ENCODE results near the gene MPRIP.

Gene MPRIP

DNA sequence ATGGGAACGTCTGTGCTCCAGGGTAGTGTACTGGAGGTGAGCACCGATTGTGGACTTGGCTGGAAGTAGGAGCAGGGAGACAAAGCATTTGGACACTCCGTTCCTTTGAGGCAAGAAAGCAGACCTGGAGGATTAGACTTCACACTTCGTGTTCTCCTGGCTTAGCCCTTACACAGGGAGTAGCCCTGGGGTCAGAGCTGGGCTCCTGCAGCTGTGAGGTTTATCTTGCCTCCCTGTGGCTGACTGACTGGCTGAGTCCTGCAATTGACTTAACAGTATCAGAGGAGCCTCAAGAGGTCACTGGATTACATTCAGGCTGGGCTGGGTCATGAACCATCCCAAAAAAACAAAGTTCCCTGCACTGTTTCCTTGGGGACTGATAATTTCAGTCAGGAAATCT, 37.1 kb downstream of the MPRIP start:
- TF ChIP-seq, protein P1, sequence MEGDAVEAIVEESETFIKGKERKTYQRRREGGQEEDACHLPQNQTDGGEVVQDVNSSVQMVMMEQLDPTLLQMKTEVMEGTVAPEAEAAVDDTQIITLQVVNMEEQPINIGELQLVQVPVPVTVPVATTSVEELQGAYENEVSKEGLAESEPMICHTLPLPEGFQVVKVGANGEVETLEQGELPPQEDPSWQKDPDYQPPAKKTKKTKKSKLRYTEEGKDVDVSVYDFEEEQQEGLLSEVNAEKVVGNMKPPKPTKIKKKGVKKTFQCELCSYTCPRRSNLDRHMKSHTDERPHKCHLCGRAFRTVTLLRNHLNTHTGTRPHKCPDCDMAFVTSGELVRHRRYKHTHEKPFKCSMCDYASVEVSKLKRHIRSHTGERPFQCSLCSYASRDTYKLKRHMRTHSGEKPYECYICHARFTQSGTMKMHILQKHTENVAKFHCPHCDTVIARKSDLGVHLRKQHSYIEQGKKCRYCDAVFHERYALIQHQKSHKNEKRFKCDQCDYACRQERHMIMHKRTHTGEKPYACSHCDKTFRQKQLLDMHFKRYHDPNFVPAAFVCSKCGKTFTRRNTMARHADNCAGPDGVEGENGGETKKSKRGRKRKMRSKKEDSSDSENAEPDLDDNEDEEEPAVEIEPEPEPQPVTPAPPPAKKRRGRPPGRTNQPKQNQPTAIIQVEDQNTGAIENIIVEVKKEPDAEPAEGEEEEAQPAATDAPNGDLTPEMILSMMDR (conservative IDR thresholded peaks at IDR 0.05; ENCODE audit: low read length), result no peak
- no peak for DNase-seq (ENCODE audit: low read depth)
- no peak overlapping the region for H3K4me3 ChIP-seq (ENCODE audit: low read length)

DNA sequence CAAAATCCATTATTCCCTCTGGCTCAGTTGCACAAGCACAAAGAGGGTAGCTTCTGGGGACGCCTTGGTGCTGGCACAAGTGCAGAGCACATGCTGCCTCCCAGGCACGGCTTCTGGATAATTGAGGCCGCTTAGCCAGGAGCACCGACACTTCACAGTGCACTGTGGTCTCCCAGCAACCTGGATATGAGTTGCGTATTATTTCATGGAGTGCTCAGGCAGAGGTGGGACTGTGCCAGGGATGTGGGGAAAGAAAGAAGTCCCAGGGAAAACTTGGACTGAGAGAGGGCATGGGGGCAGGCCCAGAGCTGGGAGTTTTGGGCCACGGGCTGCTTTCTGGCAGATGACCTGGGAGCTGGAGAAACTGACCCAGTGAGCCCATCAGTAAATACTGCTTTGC, 37.5 kb downstream of the MPRIP start:
- TF ChIP-seq, protein P1 (conservative IDR thresholded peaks at IDR 0.05; ENCODE audit: low read length), result no peak
- peak; percentile 42 for DNase-seq (ENCODE audit: low read depth)
- no peak overlapping the region for H3K4me3 ChIP-seq (ENCODE audit: low read length)

DNA sequence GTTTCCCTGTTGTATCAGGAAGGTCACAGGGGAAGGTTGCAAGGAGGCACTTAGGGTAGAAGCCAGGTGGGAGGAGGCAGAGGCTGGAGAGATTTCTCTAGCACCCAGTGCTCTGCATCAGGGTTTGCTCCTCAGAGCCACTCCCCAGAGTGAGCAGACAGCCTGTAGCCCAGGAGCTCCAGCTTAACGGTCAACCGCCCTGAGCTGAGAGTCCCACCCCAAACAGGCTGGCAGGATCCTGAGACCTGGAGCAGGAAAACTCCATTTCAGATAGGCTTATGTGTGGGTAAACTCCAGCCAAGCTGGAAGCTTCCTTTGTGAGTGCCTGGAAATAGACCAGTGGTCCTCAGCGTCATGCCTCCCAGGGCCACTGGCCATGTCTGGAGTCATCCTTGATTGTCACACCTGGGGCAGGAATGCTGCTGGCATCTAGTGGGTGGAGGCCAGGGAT, 37.9 kb downstream of the MPRIP start:
- DNase-seq (ENCODE audit: low read depth), result no peak
- H3K4me3 ChIP-seq (ENCODE audit: low read length), result no peak overlapping the region
- TF ChIP-seq, protein P1 (conservative IDR thresholded peaks at IDR 0.05; ENCODE audit: low read length), result no peak

DNA sequence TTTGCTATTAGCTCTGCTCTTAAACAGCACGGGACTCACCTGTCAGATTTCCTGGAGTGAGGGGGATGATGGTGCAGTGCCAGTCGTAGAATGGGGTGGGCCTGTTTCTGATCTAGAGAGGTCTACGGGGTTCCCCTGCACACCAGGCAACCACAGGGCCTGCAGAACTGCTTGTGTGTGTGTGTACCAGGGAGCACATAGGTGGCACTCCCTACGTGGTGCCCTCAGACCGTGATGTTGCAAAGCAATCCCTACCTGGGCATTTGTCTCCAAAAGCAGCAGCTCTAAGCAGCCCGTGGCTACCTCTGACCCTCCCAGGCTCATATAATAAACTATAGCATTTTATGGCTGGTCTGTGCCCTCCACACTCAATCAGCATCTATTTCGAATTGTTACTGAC, 38.5 kb downstream of the MPRIP start:
- TF ChIP-seq, protein P1 (conservative IDR thresholded peaks at IDR 0.05; ENCODE audit: low read length), result no peak
- no peak for DNase-seq (ENCODE audit: low read depth)
- H3K4me3 ChIP-seq (ENCODE audit: low read length), result no peak overlapping the region

DNA sequence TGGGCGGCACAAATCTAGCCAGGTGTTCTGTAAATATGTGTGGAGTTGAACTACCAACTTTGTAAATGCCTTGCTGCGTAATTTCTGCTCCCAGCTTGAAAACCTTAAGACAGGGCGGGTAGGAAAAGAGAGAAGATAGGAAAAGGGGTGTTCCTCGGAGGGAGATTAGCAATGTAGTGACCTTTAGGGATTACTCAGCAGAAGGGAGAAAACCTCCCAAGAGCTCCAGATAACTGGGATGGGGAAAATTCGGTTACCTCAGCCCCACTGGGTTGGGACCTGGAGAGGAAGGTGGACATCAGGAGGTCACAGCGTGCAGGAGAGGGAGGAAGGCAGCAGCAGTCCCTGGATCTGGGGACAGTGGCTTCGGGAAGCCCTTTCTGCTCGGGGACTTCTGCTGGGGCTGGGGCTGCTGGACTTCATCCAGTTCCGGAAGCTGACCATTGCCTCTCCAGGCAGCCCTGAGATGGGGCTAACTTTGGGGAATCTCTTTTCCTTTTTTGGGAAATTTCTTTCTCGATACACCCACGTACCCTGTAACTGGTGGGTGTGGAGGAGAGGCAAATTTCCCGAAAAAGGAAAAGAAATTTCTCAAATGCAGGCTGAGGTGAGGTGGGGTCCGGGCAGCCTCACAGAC, 39.2 kb downstream of the MPRIP start:
- TF ChIP-seq, protein P1 (conservative IDR thresholded peaks at IDR 0.05; ENCODE audit: low read length), result no peak
- no peak overlapping the region for H3K4me3 ChIP-seq (ENCODE audit: low read length)
- DNase-seq (ENCODE audit: low read depth), result no peak

DNA sequence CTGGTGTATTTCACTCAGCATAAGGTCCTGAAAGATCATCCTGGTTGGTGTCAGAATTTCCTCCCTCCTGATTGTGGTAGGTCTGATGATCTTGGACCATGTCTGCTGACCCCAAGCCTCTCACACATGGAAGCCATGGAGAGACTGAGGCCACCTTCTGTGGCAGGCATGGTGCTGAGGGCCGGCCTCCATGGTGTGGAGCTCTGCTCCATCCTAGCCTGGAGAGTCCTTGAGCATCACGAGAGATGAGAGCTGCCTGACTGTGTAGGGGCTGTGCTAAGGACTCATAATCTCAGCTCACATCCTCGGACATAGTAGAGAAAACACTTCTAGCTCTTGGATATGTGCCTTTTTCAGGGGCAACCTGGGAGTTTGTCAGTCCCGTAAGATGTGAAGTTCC, 40.6 kb downstream of the MPRIP start:
- TF ChIP-seq, protein P1 (conservative IDR thresholded peaks at IDR 0.05; ENCODE audit: low read length), result no peak
- H3K4me3 ChIP-seq (ENCODE audit: low read length), result no peak overlapping the region
- DNase-seq (ENCODE audit: low read depth), result no peak

DNA sequence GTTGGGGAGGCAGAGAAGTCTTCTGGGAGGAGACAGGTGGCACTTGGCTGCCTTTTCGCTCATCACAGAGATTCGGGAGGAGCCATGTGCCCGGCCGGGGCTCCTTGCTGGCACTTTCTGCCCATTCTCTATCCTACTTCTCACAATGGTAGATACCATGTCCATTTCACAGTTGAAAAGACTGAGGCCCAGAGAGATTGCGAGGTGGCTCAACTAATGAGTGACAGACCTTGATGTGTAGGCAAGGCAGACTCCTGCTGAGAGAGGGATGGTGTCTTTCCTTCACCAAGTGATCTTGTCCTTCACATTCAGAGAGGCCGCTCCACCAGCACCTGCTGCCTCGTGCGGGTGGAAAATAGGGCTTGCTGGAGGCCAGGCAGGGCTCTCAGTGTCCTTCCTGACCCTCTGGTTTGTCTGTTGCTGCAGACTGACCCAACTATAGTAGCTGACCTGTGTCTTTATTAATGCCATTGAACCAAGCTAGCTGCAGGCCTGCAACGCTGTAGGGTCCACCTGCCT, 42.1 kb downstream of the MPRIP start:
- DNase-seq (ENCODE audit: low read depth), result no peak
- TF ChIP-seq, protein P1 (conservative IDR thresholded peaks at IDR 0.05; ENCODE audit: low read length), result no peak
- no peak overlapping the region for H3K4me3 ChIP-seq (ENCODE audit: low read length)

Data from AG10803 (cell line).